Measurements from ENCODE around the gene DCC. TPM values are rescaled to one million over a fixed set of nuclear protein-coding genes. Genes with fewer than 3 reads are reported as not detected.

Gene DCC
- total RNA-seq, 2 donors from 2014 or later: 0.33 TPM; not detected in 1

GRCh38 chr18:52963481-52963880 lies 623.5 kb downstream of the DCC start:
- H3K4me3 ChIP-seq: no peak overlapping the region
- H3K27ac ChIP-seq: no peak overlapping the region
- no peaks in the 10 kb centered on the region for H3K4me1 ChIP-seq
- no peaks in the 10 kb centered on the region for H3K9me3 ChIP-seq
- no peak for ATAC-seq
- intact Hi-C loops (cut with DNase I): no loop called here
- H3K27me3 ChIP-seq: no peaks in the 10 kb centered on the region
- WGBS, 2 donors: 55 to 59% methylated on average over 2 of the region's 2 CpGs
- no peak for DNase-seq
- no peaks in the 10 kb centered on the region for H3K36me3 ChIP-seq (replicated peaks in 1 of 2; ENCODE audit: insufficient read depth in 1 of 2, low read depth in 2 of 2)
- no peak for TF ChIP-seq POLR2A (IDR thresholded peaks at IDR 0.05)

- DNase-seq: no peak
- Histone ChIP-seq H3K4me3 (no peak overlapping the region), H3K36me3 (replicated peaks in 1 of 2; ENCODE audit: insufficient read depth in 1 of 2, low read depth in 2 of 2) (no peaks in the 10 kb centered on the region), H3K27ac (no peak overlapping the region), H3K27me3 (no peaks in the 10 kb centered on the region), H3K4me1 (no peaks in the 10 kb centered on the region), H3K9me3 (no peaks in the 10 kb centered on the region)
- intact Hi-C loops (cut with DNase I): no loop called here
- TF ChIP-seq POLR2A (IDR thresholded peaks at IDR 0.05) (no peak), CTCF (IDR thresholded peaks at IDR 0.05) (no peak)
- WGBS, 2 donors: 77 to 86% methylated on average over 2 of the region's 2 CpGs
- ATAC-seq: no peak
Measured at GRCh38 chr18:52970686-52971085, 630.7 kb downstream of the DCC start.

GRCh38 chr18:52971097-52971496 lies 631.1 kb downstream of the DCC start:
- Histone ChIP-seq H3K36me3 (replicated peaks in 1 of 2; ENCODE audit: insufficient read depth in 1 of 2, low read depth in 2 of 2) (no peaks in the 10 kb centered on the region), H3K27me3 (no peaks in the 10 kb centered on the region), H3K9me3 (no peaks in the 10 kb centered on the region), H3K27ac (no peak overlapping the region), H3K4me3 (no peak overlapping the region), H3K4me1 (no peaks in the 10 kb centered on the region)
- WGBS, 2 donors: 70 to 75% methylated on average over 2 of the region's 2 CpGs
- ATAC-seq (no peak), DNase-seq (no peak)
- intact Hi-C loops (cut with DNase I): no loop called here
- TF ChIP-seq CTCF (IDR thresholded peaks at IDR 0.05): no peak
- no peak for TF ChIP-seq POLR2A (IDR thresholded peaks at IDR 0.05)

GRCh38 chr18:52979892-52980291 lies 639.9 kb downstream of the DCC start:
- ATAC-seq (no peak), DNase-seq (no peak)
- TF ChIP-seq CTCF (IDR thresholded peaks at IDR 0.05): no peak
- no peak for TF ChIP-seq POLR2A (IDR thresholded peaks at IDR 0.05)
- intact Hi-C loops (cut with DNase I): no loop called here
- H3K27me3 ChIP-seq: no peaks in the 10 kb centered on the region
- no peak overlapping the region for H3K27ac ChIP-seq
- H3K4me3 ChIP-seq: no peak overlapping the region
- no peaks in the 10 kb centered on the region for H3K9me3 ChIP-seq
- H3K4me1 ChIP-seq: no peaks in the 10 kb centered on the region
- H3K36me3 ChIP-seq (replicated peaks in 1 of 2; ENCODE audit: insufficient read depth in 1 of 2, low read depth in 2 of 2): no peaks in the 10 kb centered on the region
- WGBS, 2 donors: 49 to 68% methylated on average over 6 of the region's 6 CpGs

- 12 to 56% methylated on average over 1 of the region's 1 CpG for WGBS, 2 donors
- intact Hi-C loops (cut with DNase I): no loop called here
- no peaks in the 10 kb centered on the region for H3K9me3 ChIP-seq
- H3K27ac ChIP-seq: no peak overlapping the region
- H3K4me1 ChIP-seq: no peaks in the 10 kb centered on the region
- ATAC-seq: no peak
- no peaks in the 10 kb centered on the region for H3K36me3 ChIP-seq (replicated peaks in 1 of 2; ENCODE audit: insufficient read depth in 1 of 2, low read depth in 2 of 2)
- no peak overlapping the region for H3K4me3 ChIP-seq
- no peak for DNase-seq
- TF ChIP-seq POLR2A (IDR thresholded peaks at IDR 0.05) (no peak), CTCF (IDR thresholded peaks at IDR 0.05) (no peak)
- no peaks in the 10 kb centered on the region for H3K27me3 ChIP-seq
Measured at GRCh38 chr18:52991246-52991645, 651.2 kb downstream of the DCC start.

All from body of pancreas (tissue), 4 donors.